NCI-H748 (cell line): Measurements from ENCODE around the gene ZNF546.
"Not testable (repeated sequence)": the region's sequence is repeated elsewhere in the genome, so short reads cannot be mapped to it uniquely, and the experiment has no call there.

Experiments
- DNase-seq: peaks from one replicate; lab custom pipeline; 2025; ENCODE audit not compliant: unreplicated experiment; lab: John Stamatoyannopoulos, UW

ZNF546 gene

GRCh38 chr19:39983695-39984300 lies 13.1 kb upstream of the ZNF546 start:
- no peak for DNase-seq

DNA sequence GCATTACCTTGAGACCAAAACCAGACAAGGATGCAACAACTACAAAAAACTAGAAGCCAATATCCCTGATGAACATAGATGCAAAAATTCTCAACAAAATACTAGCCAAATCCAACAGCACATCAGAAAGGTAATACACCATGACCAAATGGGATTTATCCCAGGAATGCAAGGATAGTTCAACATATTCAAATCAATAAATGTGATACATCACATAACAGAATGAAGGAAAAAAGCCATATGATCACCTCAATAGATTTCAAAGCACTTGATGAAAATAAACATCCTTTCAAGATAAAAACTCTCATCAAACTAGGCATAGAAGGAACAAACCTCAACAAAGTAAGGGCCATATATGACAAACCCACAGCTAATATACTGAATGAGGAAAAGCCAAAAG lies 10.2 kb upstream of the ZNF546 start:
- no peak for DNase-seq

- DNase-seq = no peak
These were observed 9.7 kb upstream of the ZNF546 start for GRCh38 chr19:39987167-39987566.

GRCh38 chr19:39987596-39987995 lies 9.3 kb upstream of the ZNF546 start:
- DNase-seq = no peak

DNA sequence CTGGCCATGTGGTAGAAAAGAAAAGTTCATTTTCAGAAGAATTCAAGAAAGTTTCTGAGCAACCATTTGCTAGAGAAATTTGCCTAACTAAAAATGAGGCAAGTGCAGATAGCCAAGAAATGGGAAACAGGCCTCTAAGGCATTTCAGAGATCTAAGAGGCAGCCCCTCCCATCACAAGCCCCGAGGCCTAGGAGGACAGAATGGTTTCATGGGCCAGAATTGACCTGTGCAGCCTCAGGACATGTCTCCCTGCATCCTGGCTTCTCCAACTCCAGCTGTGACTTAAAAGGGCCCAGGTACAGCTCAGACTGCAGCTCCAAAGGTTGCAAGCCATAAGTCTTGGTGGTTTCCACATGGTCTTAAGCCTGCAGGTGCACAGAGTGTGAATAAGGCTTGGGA lies 3.3 kb upstream of the ZNF546 start:
- no peak for DNase-seq

DNA sequence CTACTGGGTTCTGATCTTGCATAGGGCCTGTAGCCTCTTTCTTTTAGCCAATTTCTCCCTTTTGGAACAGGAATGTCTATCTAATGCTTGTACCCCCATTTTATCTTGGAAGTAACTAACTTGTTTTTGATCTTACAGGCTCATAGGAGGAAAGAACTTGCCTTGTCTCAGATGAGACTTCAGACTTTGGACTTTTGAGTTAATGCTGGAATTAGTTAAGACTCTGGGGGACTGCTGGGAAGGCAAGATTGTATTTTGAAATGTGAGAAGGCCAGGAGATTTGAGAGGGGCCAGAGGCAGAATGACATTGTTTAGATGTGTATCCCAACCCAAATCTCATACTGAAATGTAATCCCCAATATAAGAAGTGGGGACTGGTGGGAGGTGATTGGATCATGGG lies 2.5 kb upstream of the ZNF546 start:
- no peak for DNase-seq

DNA sequence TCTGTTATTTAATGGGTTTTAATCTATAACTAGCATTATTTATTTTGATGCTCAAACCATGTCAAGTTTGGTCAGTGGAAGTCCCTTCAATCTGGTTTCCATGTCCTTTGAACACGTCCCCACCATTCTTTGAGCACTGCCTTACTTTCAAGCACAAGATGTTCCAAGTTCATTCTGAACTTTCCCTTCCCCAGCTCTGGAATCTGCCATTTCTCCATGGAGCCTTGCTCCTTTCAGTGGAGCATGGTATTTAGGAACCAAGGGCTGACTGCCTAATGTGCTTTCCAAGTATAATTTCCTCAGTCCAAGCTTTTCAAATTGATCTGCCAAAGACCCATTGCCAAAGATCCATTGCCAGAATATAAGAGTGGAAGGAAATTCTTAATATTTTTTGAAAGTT lies 1.1 kb upstream of the ZNF546 start:
- no peak for DNase-seq

- peak; percentile 65 for DNase-seq
These were observed 546 bp upstream of the ZNF546 start for GRCh38 chr19:39996218-39996810.

DNA sequence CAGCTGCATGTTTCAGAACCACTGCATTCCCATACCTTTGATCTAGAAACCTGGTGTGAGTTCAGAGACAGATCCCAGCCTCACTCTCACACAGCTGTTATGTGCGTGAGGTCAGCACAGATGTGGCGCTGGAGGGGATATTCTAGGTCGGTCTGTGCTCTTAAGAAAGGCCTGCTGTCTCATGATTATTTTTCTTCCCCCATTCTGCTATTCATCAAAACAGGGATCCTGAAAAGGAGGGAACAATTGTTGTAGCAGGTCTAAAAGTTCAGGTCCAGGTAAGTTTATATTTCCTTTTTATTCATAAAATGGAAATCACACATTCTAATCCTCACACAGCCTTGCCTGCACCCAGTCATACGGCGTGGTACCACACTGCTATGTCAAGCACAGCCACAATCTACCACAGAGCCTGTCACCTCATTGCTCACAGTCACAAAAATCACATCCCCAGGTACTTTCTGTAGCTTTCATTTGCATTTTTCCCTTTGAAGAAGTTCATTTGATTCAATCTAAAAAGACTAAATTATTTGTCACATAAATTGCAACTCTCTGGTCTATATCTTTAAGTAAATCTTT lies 867 bp downstream of the ZNF546 start:
- DNase-seq = no peak

DNA sequence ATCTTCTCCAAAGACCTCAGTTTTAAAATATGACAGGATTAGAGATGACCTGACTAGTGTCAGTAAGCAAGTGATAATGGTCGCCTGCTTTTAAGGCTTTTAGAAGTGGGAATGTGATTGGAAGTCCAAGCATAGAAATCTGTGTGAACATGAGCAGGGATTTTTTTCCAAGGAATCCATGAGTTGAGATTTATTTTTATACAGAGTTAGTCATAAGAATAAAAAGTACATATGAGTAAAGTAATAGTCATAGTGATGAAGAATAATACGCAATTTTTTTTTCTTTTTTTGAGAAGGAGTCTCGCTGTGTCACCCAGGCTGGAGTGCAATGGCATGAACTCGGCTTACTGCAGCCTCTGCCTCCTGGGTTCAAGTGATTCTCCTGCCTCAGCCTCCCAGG lies 1.6 kb downstream of the ZNF546 start:
- no peak for DNase-seq

GRCh38 chr19:40005691-40006272 lies 8.9 kb downstream of the ZNF546 start:
- no peak for DNase-seq

GRCh38 chr19:40006273-40006691 lies 9.4 kb downstream of the ZNF546 start:
- DNase-seq = no peak

DNA sequence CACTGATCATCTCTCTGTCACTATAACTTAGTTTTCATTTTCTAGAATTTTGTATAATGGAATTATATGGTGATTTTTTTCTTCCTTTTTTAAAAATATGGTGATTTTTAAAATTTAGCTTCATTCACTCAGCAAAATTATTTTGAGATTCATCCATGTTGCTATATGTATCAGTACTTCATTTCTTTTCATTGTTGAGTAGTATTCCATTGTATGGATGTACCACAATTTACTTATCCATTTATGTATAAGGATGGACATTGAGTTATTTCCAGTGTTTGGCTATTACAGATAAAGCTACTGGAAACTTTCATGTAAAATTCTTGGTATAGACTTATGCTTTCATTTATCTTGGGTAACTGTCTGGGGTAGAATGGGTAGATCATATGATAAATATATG lies 12.8 kb downstream of the ZNF546 start:
- DNase-seq = no peak

DNA sequence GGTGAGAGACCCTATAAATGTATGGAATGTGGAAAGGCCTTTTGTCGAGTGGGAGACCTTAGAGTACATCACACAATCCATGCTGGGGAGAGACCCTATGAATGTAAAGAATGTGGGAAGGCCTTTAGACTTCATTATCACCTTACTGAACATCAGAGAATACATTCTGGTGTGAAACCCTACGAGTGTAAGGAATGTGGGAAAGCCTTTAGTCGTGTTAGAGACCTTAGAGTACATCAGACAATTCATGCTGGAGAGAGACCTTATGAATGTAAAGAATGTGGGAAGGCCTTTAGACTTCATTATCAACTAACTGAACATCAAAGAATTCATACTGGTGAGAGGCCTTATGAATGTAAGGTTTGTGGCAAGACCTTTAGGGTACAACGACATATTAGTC lies 17.1 kb downstream of the ZNF546 start:
- DNase-seq = no peak

DNA sequence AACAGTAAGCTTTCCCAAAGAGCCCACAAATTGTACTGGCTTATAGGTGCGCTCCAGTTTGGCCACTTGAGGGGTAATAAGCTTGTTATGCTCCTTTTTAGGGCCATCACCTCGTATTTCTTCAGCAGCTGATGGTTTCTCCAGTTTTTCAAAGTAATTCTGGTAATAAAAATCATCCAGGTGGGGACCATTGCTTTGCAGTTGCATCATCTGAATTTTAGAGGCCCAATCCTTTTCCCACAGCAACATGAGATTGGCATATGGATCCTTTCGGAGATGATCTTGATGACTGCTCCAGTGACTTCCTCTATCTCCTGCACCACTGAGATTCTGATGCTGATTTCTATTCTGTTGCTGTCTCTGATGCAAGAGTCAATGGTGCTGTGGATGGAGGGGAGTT lies 27.1 kb downstream of the ZNF546 start:
- DNase-seq = no peak

DNA sequence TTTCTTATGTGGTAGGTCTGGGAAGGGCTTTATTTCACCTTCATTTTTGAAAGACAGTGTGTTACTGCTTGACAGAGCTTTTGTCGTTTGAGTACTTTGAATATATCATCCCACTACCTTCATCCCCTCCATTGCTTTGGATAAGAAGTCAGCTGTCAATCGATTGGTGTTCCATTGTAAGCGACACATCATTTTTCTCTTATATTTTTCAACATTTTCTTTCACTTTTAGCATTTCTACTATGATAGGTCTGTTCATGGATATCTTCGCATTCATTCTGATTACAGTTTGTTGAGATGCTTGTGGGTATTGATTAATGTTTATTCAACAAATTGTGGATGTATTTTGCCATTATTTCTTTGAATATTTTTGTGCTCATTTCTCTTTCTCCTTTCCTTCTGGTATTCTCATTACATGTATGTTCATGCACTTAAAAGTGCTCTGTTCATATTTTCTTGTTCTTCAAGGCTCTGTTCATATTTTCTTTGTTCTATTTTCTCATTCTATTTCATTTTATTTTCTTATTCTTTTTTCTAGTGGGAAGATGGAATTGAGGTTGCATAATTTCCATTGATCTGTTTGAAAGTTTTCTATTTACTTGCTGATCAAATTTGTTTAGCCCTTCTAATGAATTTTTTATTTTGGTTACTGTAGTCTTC lies 29.2 kb downstream of the ZNF546 start:
- no peak for DNase-seq

DNA sequence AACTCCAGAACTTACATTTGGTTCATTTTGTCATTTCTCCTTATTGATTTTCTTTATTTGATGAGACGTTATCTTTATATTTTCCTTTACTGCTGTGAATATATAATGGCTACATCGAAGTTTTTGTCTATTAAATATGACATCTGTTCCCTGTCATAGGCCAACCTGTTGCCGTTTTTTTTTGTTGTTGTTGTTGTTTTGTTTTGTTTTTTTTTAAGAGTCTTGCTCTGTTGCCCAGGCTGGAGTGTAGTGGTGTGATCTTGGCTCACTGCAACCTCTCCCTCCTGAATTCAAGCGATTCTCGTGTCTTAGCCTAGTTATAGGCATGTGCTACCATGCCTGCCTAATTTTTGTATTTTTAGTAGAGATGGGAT lies 29.7 kb downstream of the ZNF546 start:
- DNase-seq = no peak

GRCh38 chr19:40033989-40034560 lies 37.2 kb downstream of the ZNF546 start:
- DNase-seq = no peak

- DNase-seq = no peak
These were observed 39.1 kb downstream of the ZNF546 start for GRCh38 chr19:40035996-40036395.

DNA sequence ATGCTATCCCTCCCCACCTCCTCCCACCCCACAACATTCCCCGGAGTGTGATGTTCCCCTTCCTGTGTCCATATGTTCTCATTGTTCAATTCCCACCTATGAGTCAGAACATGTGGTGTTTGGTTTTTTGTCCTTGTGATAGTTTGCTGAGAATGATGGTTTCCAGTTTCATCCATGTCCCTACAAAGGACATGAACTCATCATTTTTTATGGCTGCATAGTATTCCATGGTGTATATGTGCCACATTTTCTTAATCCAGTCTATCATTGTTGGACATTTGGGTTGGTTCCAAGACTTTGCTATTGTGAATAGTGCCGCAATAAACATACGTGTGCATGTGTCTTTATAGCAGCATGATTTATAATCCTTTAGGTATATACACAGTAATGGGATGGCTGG lies 41.2 kb downstream of the ZNF546 start:
- DNase-seq = not testable (repeated sequence)

DNA sequence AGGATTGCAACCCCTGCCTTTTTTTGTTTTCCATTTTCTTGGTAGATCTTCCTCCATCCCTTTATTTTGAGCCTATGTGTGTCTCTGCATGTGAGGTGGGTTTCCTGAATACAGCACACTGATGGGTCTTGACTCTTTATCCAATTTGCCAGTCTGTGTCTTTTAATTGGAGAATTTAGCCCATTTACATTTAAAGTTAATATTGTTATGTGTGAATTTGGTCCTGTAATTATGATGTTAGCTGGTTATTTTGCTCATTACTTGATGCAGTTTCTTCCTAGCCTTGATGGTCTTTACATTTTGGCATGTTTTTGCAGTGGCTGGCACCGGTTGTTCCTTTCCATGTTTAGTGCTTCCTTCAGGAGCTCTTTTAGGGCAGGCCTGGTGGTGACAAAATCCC lies 44.9 kb downstream of the ZNF546 start:
- not testable (repeated sequence) for DNase-seq

DNA sequence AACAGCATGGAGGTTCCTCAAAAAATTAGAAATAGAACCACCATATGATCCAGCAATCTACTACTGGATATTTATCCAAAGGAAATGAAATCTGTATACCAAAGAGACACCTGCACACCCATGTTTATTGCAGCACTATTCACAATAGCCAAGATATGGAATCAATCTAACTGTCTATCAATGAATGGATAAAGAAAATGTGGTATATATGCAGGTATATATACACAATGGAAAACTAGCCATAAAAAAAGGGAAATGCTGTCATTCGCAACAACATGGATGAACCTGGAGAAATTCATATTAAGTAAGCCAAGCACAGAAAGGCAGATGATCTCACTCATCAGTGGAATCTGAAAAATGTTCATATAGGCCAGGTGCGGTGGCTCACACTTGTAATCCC lies 56.6 kb downstream of the ZNF546 start:
- no peak for DNase-seq
